Measurements from ENCODE around the gene PTPRT. TPM values are rescaled to one million over a fixed set of nuclear protein-coding genes. Genes with fewer than 3 reads are reported as not detected.

The PTPRT gene
- total and polyA plus RNA-seq, 2 of the 13 experiments (the other 11 are each of a cell fraction or from before 2014, with no cell fraction given) = under 0.01 to 0.09 TPM

GRCh38 chr20:42678895-42679294 lies 510.8 kb downstream of the PTPRT start:
- ATAC-seq (peak; percentile 83), FAIRE-seq (peak; percentile 89), DNase-seq (ENCODE audit: low spot score) (peak; percentile 10)
- ChIA-PET CTCF (ENCODE audit: low intra/inter-chr PET ratio, low total read pairs) (no interaction called here), POLR2A (no interaction called here)
- H3K27me3 ChIP-seq (ENCODE audit: control insufficient read depth in 1 of 2, insufficient read depth in 2 of 2, low read length in 2 of 2) = no peaks in the 10 kb centered on the region
- H3K4me2 ChIP-seq (ENCODE audit: low read depth, low read length) = no peak overlapping the region
- no peaks in the 10 kb centered on the region for H3K36me3 ChIP-seq (replicated peaks in 1 of 2; ENCODE audit: control insufficient read depth in 1 of 2, insufficient read depth in 2 of 2, low read length in 2 of 2)
- no peaks in the 10 kb centered on the region for H3K79me2 ChIP-seq (ENCODE audit: insufficient read depth, low read length)
- H3K4me3 ChIP-seq (replicated peaks in 1 of 3; ENCODE audit: insufficient read depth in 1 of 3, low read depth in 2 of 3, low read length in 3 of 3) = no peak overlapping the region
- H2AFZ ChIP-seq (ENCODE audit: low read length) = no peak overlapping the region
- H3K9ac ChIP-seq (ENCODE audit: insufficient read depth, low read depth, low read length) = no peak overlapping the region
- no peak overlapping the region for H3K27ac ChIP-seq (ENCODE audit: extremely low read length, insufficient read depth, low read length)
- TF ChIP-seq STAG1 (CRISPR knock-in tag; IDR thresholded peaks at IDR 0.05) (peak; percentile 36), XRCC5 (optimal IDR thresholded peaks at IDR 0.05; ENCODE audit: low read length) (peak; percentile 31), CTCF (CRISPR knock-in tag; IDR thresholded peaks at IDR 0.05) (peak; percentile 53), ZNF652 (CRISPR knock-in tag; IDR thresholded peaks at IDR 0.05; ENCODE audit: borderline replicate concordance, low read depth) (peak; percentile 48; the same call in 1 of the 2 replicates), SP4 (CRISPR knock-in tag; IDR thresholded peaks at IDR 0.05) (no peak)
- no peaks in the 10 kb centered on the region for H4K20me1 ChIP-seq (ENCODE audit: insufficient read depth, low read length)
- H3K4me1 ChIP-seq (ENCODE audit: insufficient read depth, low read length) = no peaks in the 10 kb centered on the region
- BruUV-seq (replicated peaks) = no TSS peak
- in situ Hi-C loops (cut with HindIII; ENCODE audit: extremely low pct_ligation_motif_present, low pct_unique_long_range_greater_than_20kb) (no loop called here), intact Hi-C loops (cut with micrococcal nuclease; ENCODE audit: unreplicated experiment) (no loop called here)
- H3K9me3 ChIP-seq (ENCODE audit: low read length) = peaks cover 37% of the 10 kb centered on the region; the same call in 1 of the 2 replicates
- WGBS (ENCODE audit: low lambda C conversion rate) = 3% methylated on average over 3 of the region's 3 CpGs

- ChIA-PET CTCF (ENCODE audit: low intra/inter-chr PET ratio, low total read pairs) (no interaction called here), POLR2A (no interaction called here)
- H3K4me3 ChIP-seq (replicated peaks in 1 of 3; ENCODE audit: insufficient read depth in 1 of 3, low read depth in 2 of 3, low read length in 3 of 3) = no peak overlapping the region
- in situ Hi-C loops (cut with HindIII; ENCODE audit: extremely low pct_ligation_motif_present, low pct_unique_long_range_greater_than_20kb) = no loop called here
- DNase-seq (ENCODE audit: low spot score) (no peak), ATAC-seq (no peak), FAIRE-seq (no peak)
- H3K4me2 ChIP-seq (ENCODE audit: low read depth, low read length) = no peak overlapping the region
- H3K79me2 ChIP-seq (ENCODE audit: insufficient read depth, low read length) = no peaks in the 10 kb centered on the region
- intact Hi-C loops (cut with micrococcal nuclease; ENCODE audit: unreplicated experiment) = no loop called here
- no TSS peak for BruUV-seq (replicated peaks)
- H2AFZ ChIP-seq (ENCODE audit: low read length) = no peak overlapping the region
- no peaks in the 10 kb centered on the region for H3K27me3 ChIP-seq (ENCODE audit: control insufficient read depth in 1 of 2, insufficient read depth in 2 of 2, low read length in 2 of 2)
- no peak overlapping the region for H3K9ac ChIP-seq (ENCODE audit: insufficient read depth, low read depth, low read length)
- H3K36me3 ChIP-seq (replicated peaks in 1 of 2; ENCODE audit: control insufficient read depth in 1 of 2, insufficient read depth in 2 of 2, low read length in 2 of 2) = no peaks in the 10 kb centered on the region
- H4K20me1 ChIP-seq (ENCODE audit: insufficient read depth, low read length) = no peaks in the 10 kb centered on the region
- 2% methylated on average over 2 of the region's 2 CpGs for WGBS (ENCODE audit: low lambda C conversion rate)
- no peak overlapping the region for H3K27ac ChIP-seq (ENCODE audit: extremely low read length, insufficient read depth, low read length)
- H3K4me1 ChIP-seq (ENCODE audit: insufficient read depth, low read length) = no peaks in the 10 kb centered on the region
- peaks cover 94% of the 10 kb centered on the region for H3K9me3 ChIP-seq (ENCODE audit: low read length)
- no peak for TF ChIP-seq NCOA1 (CRISPR knock-in tag; IDR thresholded peaks at IDR 0.05)
- TF ChIP-seq THAP8 (CRISPR knock-in tag; IDR thresholded peaks at IDR 0.05; ENCODE audit: borderline replicate concordance) = no peak
- no peak for TF ChIP-seq ZNF724P (CRISPR knock-in tag; IDR thresholded peaks at IDR 0.05; ENCODE audit: borderline replicate concordance)
- no peak for TF ChIP-seq KLF16 (CRISPR knock-in tag; IDR thresholded peaks at IDR 0.05)
- TF ChIP-seq GLI4 (CRISPR knock-in tag; IDR thresholded peaks at IDR 0.05; ENCODE audit: borderline replicate concordance) = no peak
- no peak for TF ChIP-seq ZNF761 (CRISPR knock-in tag; conservative IDR thresholded peaks at IDR 0.05)
- no peak for TF ChIP-seq ZNF513 (CRISPR knock-in tag; conservative IDR thresholded peaks at IDR 0.05)
- TF ChIP-seq HOXA7 (CRISPR knock-in tag; IDR thresholded peaks at IDR 0.05) = no peak
- no peak for TF ChIP-seq KMT2B (CRISPR knock-in tag; IDR thresholded peaks at IDR 0.05)
- TF ChIP-seq IKZF1 (IDR thresholded peaks at IDR 0.05) = no peak
- no peak for TF ChIP-seq ELF3 (CRISPR knock-in tag; IDR thresholded peaks at IDR 0.05)
Measured at GRCh38 chr20:42656130-42656529, 533.6 kb downstream of the PTPRT start.
